GM12892 (cell line): ENCODE measurements around the gene NQO2.

Experiments used
- POLR2A ChIP-seq: IDR thresholded peaks from 2 replicates; pipeline ENCODE4 v1.6.1; 2011; ENCODE audit warnings: low read depth, low read length, control low read depth
- POLR2AphosphoS5 ChIP-seq: IDR thresholded peaks from 2 replicates; pipeline ENCODE4 v1.6.1; 2011; ENCODE audit warnings: low read depth, low read length, control low read depth

GRCh38 chr6:3058957-3059356 lies 59.3 kb downstream of the NQO2 start:
- TF ChIP-seq POLR2A (no peak), POLR2AphosphoS5 (no peak)
